CD4-positive, alpha-beta T cell (primary cell): ENCODE data around the gene HIP1. TPM values are rescaled to one million over a fixed set of nuclear protein-coding genes. Genes with fewer than 3 reads are reported as not detected.

ENCODE experiments used
- ATAC-seq: fragments of 200-7000 bp; cut with Tn5 transposase; one replicate; pipeline ENCODE4 v1.10.0; 2022; ENCODE audit warnings: mild to moderate bottlenecking; ENCODE audit not compliant: poor library complexity
- CTCF ChIA-PET: fragments of 350-600 bp; sonication (Branson Sonifier 250); formaldehyde crosslinking; loops from one replicate; lab custom pipeline; 2021; ENCODE audit warnings: antibody characterized with exemption, inconsistent platforms; lab: Charles Lee
- POLR2A ChIA-PET: fragments of 350-600 bp; sonication (Branson Sonifier 250); formaldehyde crosslinking; loops from one replicate; lab custom pipeline; 2021; ENCODE audit warnings: antibody characterized with exemption, inconsistent platforms; lab: Charles Lee
- DNase-seq, 14 experiments: peaks; one replicate each; pipeline ENCODE4 v3.0.0-alpha.2; 2013 to 2020; ENCODE audit warnings: mixed read lengths in 2 of 14
- H3K27ac ChIP-seq, 2 donors: one replicate each; pipeline versions ENCODE4 v1.5.1 to v1.7.0; 2013; ENCODE audit warnings: low read length in 2 of 2, low read depth in 1 of 2, mild to moderate bottlenecking in 1 of 2
- H3K27me3 ChIP-seq, 2 experiments: 1 replicate in 1 of 2; 2 replicates in 1 of 2; pipeline versions ENCODE4 v1.6.1 to v1.7.0; 2013; ENCODE audit warnings: low read length in 2 of 2, control low read depth in 1 of 2, mild to moderate bottlenecking in 1 of 2, moderate library complexity in 1 of 2; ENCODE audit not compliant: insufficient read depth in 2 of 2, control insufficient read depth in 1 of 2
- H3K36me3 ChIP-seq: one replicate; pipeline ENCODE4 v1.6.1; 2013; ENCODE audit warnings: low read length, control low read depth; ENCODE audit not compliant: insufficient read depth
- H3K4me1 ChIP-seq: one replicate; pipeline ENCODE4 v1.6.1; 2013; ENCODE audit warnings: low read length, control low read depth; ENCODE audit not compliant: insufficient read depth
- H3K4me3 ChIP-seq: one replicate; pipeline ENCODE4 v1.5.1; 2013; ENCODE audit warnings: mild to moderate bottlenecking, low read length, moderate library complexity
- H3K9me3 ChIP-seq, 2 experiments: 1 replicate in 1 of 2; 2 replicates in 1 of 2; pipeline versions ENCODE4 v1.6.1 to v1.7.0; 2013; ENCODE audit warnings: low read length in 2 of 2, mild to moderate bottlenecking in 2 of 2, control low read depth in 1 of 2, moderate library complexity in 1 of 2; ENCODE audit not compliant: control insufficient read depth in 1 of 2, insufficient read depth in 1 of 2
- H3K27ac Mint-ChIP-seq: one replicate; pipeline ENCODE4 v1.8.0; 2020; ENCODE audit warnings: mixed read lengths
- H3K27me3 Mint-ChIP-seq: one replicate; pipeline ENCODE4 v1.8.0; 2021; ENCODE audit warnings: mixed read lengths
- H3K36me3 Mint-ChIP-seq: one replicate; pipeline ENCODE4 v1.8.0; 2021; ENCODE audit warnings: low read depth, mixed read lengths
- H3K4me1 Mint-ChIP-seq: one replicate; pipeline ENCODE4 v1.8.0; 2021; ENCODE audit warnings: low read depth, mixed read lengths
- H3K4me3 Mint-ChIP-seq: one replicate; pipeline ENCODE4 v1.8.0; 2020; ENCODE audit warnings: mild to moderate bottlenecking, mixed read lengths
- H3K9me3 Mint-ChIP-seq: one replicate; pipeline ENCODE4 v1.8.0; 2020; ENCODE audit warnings: mixed read lengths
- intact Hi-C, 2 experiments: fragments of 100-400 bp; cut with DNase I in 1 of 2; cut with micrococcal nuclease in 1 of 2; formaldehyde crosslinking; loops; one replicate each; pipeline versions ENCODE4 v1.15.1 to v1.9.0; 2023 to 2025; cut with DNase I, micrococcal nuclease
- total RNA-seq, 174 experiments: library from RNA in 2 of 174; stranded (reverse) in 2 of 174; gene quantifications; one replicate each; pipeline ENCODE4 v1.2.3 and lab custom pipeline; 2021 to 2026
- TF ChIP-seq, protein P1 (sequence below): fragments of 200-600 bp; IDR thresholded peaks from one replicate; pipeline ENCODE4 v1.8.0; 2022; ENCODE audit warnings: antibody characterized with exemption, mild to moderate bottlenecking

Gene HIP1
- total RNA-seq, 2 experiments from 2014 or later = 1.5 to 1.7 TPM

DNA sequence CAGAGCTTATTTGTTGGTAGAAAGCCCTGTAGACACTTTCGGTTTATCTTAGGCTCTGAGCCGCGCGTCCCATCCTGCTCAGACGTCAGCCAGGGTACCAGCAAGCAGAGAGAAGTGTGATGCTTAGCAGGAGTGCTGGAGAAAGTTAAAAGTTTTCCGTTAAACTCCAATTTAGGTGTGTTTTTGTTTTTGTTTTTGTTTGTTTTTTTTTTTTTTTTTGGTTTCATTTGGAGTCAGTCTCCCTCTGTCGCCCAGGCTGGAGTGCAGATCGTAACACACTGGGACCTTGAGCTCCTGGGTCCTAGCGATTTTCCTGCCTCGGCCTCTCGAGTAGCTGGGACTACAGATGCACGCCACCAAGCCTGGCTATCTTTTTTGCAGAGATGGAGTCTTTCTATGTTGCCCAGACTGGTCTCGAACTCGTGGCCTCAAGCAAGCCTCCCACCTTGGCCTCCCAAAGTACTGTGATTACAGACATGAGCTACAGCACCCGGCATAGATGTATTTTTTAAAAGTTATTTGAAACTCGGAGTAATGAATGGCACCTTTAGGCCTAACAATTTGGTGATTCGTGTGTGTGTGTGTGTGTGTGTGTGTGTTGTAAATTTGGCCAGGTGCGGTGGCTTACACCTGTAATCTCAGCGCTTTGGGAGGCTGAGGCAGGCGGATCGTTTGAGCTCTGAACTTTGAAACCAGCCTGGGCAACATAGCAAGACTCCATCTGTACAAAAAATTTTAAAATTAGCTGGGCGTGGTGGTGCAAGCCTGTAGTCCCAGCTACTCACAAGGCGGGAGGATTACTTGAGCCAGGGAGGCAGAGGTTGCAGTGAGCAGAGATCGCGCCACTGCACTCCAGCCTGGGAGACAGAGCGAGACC, 1.3 kb upstream of the HIP1 start:
- intact Hi-C loops = loop anchor here in 1 of 2 experiments (2.0 to 5.0 kb wide), 3 partner anchors 173 to 652 kb away; no protein-coding TSS in a partner anchor
- peak in 3 of 14 experiments; percentile 54 to 86 (median 81) for DNase-seq

DNA sequence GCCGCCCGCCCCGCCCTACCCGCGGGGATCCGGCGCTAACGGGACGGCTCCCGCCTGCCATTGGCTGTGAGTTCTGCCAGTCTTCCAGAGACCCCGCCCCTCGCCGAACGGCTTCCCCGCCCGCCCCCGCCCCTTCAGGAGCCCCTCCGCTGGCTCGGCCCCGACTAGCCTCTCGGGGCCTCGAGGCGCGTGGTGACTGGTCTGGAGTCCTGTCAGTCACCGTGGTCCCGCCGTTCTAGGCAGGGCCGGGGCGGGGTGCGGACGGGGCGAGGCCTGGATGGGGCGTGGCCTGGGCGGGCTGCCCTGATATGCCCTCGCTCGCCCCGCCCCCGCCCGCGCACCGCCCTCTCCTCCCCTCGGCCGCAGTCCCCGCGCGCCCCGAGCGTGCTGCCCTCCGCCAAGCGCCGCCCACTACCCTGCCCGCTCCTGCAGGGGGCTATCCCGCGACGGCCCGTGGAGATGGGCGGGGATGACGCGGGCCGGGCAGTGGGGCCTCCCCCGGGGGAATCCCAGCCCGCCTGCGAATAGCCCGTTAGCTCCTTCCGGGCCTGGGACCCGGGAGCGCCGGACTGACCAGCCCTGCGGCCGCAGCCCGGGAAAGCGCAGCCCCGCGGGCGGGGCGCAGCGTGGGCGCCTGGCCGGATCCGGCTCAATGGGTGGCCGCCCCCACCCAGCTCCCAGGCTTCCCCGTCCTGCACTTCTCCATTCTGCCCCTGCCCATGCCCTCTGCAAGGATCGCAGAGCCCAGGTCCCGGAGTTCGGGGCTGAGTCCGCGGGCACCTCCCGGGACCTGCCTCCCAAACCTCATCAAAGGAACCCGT, 444 bp upstream of the HIP1 start:
- H3K36me3 Mint-ChIP-seq = peaks cover 4% of the 10 kb centered on the region
- TF ChIP-seq, protein P1, sequence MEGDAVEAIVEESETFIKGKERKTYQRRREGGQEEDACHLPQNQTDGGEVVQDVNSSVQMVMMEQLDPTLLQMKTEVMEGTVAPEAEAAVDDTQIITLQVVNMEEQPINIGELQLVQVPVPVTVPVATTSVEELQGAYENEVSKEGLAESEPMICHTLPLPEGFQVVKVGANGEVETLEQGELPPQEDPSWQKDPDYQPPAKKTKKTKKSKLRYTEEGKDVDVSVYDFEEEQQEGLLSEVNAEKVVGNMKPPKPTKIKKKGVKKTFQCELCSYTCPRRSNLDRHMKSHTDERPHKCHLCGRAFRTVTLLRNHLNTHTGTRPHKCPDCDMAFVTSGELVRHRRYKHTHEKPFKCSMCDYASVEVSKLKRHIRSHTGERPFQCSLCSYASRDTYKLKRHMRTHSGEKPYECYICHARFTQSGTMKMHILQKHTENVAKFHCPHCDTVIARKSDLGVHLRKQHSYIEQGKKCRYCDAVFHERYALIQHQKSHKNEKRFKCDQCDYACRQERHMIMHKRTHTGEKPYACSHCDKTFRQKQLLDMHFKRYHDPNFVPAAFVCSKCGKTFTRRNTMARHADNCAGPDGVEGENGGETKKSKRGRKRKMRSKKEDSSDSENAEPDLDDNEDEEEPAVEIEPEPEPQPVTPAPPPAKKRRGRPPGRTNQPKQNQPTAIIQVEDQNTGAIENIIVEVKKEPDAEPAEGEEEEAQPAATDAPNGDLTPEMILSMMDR = no peak
- POLR2A ChIA-PET = interaction anchor here (0.6 to 1.8 kb wide), 7 partner anchors 11 to 674 kb away, joined by 3 to 7 read pairs (median 4); partner anchors contain the start of genes MDH2, POR and STYXL1
- H3K9me3 ChIP-seq = no peaks in the 10 kb centered on the region
- H3K27ac ChIP-seq = peak overlapping the region; percentile 77
- H3K9me3 Mint-ChIP-seq = no peaks in the 10 kb centered on the region
- H3K4me1 Mint-ChIP-seq = peaks cover 16% of the 10 kb centered on the region
- peak overlapping the region; percentile 89 for H3K27ac Mint-ChIP-seq
- ATAC-seq = peak; percentile 91
- peak overlapping the region; percentile 100 for H3K4me3 Mint-ChIP-seq
- H3K4me1 ChIP-seq = peaks cover 21% of the 10 kb centered on the region
- intact Hi-C loops = loop anchor here in 1 of 2 experiments (2.0 to 5.0 kb wide), 3 partner anchors 174 to 653 kb away; no protein-coding TSS in a partner anchor
- CTCF ChIA-PET = interaction anchor here (0.8 to 1.9 kb wide), 3 partner anchors 10 to 280 kb away, joined by 3 to 13 read pairs (median 4); no protein-coding TSS in a partner anchor
- H3K36me3 ChIP-seq = no peaks in the 10 kb centered on the region
- H3K4me3 ChIP-seq = peak overlapping the region; percentile 82
- DNase-seq = peak; percentile 99 to 100 (median 100)
- H3K27me3 Mint-ChIP-seq = peaks cover 4% of the 10 kb centered on the region
- no peaks in the 10 kb centered on the region for H3K27me3 ChIP-seq

More for the DNA sequence above, 1.3 kb upstream of the HIP1 start:
- TF ChIP-seq, protein P1 = no peak
- Histone ChIP-seq H3K4me3 (peak overlapping the region; percentile 78), H3K4me1 (peaks cover 21% of the 10 kb centered on the region), H3K36me3 (no peaks in the 10 kb centered on the region), H3K27ac (peak overlapping the region; percentile 77), H3K27me3 (no peaks in the 10 kb centered on the region), H3K9me3 (no peaks in the 10 kb centered on the region)
- Mint-ChIP-seq H3K9me3 (no peaks in the 10 kb centered on the region), H3K27me3 (no peaks in the 10 kb centered on the region), H3K27ac (peak overlapping the region; percentile 89), H3K4me1 (peaks cover 16% of the 10 kb centered on the region), H3K36me3 (peaks cover 4% of the 10 kb centered on the region), H3K4me3 (peak overlapping the region; percentile 100)
- ATAC-seq = peak; percentile 52
- ChIA-PET POLR2A (interaction anchor here (0.6 to 1.8 kb wide), 6 partner anchors 14 to 675 kb away, joined by 3 to 7 read pairs (median 4); partner anchors contain the start of genes MDH2, POR and STYXL1), CTCF (interaction anchor here (0.8 to 1.9 kb wide), 3 partner anchors 9 to 280 kb away, joined by 3 to 13 read pairs (median 4); no protein-coding TSS in a partner anchor)
